HEK293 (cell line): ENCODE results near the gene TPST1.

ENCODE experiments used
- CTCF ChIA-PET: fragments of 350-600 bp; formaldehyde crosslinking; extraction: SDS; loops from one replicate; lab custom pipeline; 2021; ENCODE audit warnings: antibody characterized with exemption; lab: Yijun Ruan, JAX
- POLR2A ChIA-PET: fragments of 300-600 bp; formaldehyde crosslinking; extraction: SDS; loops from one replicate; lab custom pipeline; 2020; ENCODE audit warnings: antibody characterized with exemption, inconsistent platforms; lab: Yijun Ruan, JAX
- H3K27ac ChIP-seq: fragments of 200-500 bp; sonication (Bioruptor generic); 2 replicates; pipeline ENCODE4 v1.5.1; 2014; ENCODE audit warnings: low read depth, low read length, control low read depth, inconsistent platforms; ENCODE audit errors: extremely low read depth
- H3K36me3 ChIP-seq, 2 experiments: fragments of 200-500 bp in 1 of 2; sonication (Bioruptor generic) in 1 of 2; 1 replicate in 1 of 2; 2 replicates in 1 of 2; pipeline ENCODE4 v1.5.1; 2014 to 2017; ENCODE audit warnings: inconsistent platforms in 2 of 2, low read length in 2 of 2; ENCODE audit not compliant: control insufficient read depth in 2 of 2, insufficient read depth in 1 of 2
- H3K4me1 ChIP-seq: fragments of 200-500 bp; sonication (Bioruptor generic); 2 replicates; pipeline ENCODE4 v1.5.1; 2014; ENCODE audit warnings: mild to moderate bottlenecking, low read length, inconsistent platforms; ENCODE audit not compliant: control insufficient read depth, insufficient read depth
- H3K4me3 ChIP-seq: 2 replicates; pipeline ENCODE4 v1.5.1; 2011; ENCODE audit warnings: low read depth, mild to moderate bottlenecking, control low read depth, low read length, moderate library complexity
- H3K9me3 ChIP-seq: fragments of 200-500 bp; sonication (Bioruptor generic); 2 replicates; pipeline ENCODE4 v1.5.1; 2014; ENCODE audit warnings: low read depth, low read length, inconsistent platforms; ENCODE audit not compliant: control insufficient read depth, insufficient read depth
- CTCF ChIP-seq: fragments of 450-650 bp; formaldehyde crosslinking; IDR thresholded peaks from 2 replicates; pipeline ENCODE4 v1.5.1; 2016; ENCODE audit warnings: missing biosample characterization, missing genetic modification characterization
- GLIS1 ChIP-seq: fragments of 450-650 bp; formaldehyde crosslinking; IDR thresholded peaks from 2 replicates; pipeline ENCODE4 v1.5.1; 2016; ENCODE audit warnings: missing biosample characterization, missing genetic modification characterization
- IKZF3 ChIP-seq: fragments of 450-650 bp; IDR thresholded peaks from 2 replicates; pipeline ENCODE4 v1.5.0; 2018; ENCODE audit warnings: missing biosample characterization, mild to moderate bottlenecking, missing genetic modification characterization, moderate library complexity
- KLF10 ChIP-seq: fragments of 450-650 bp; IDR thresholded peaks from 2 replicates; pipeline ENCODE4 v1.5.1; 2018; ENCODE audit warnings: missing biosample characterization, mild to moderate bottlenecking, missing genetic modification characterization
- KLF9 ChIP-seq: fragments of 450-650 bp; formaldehyde crosslinking; IDR thresholded peaks from 2 replicates; pipeline ENCODE4 v1.5.1; 2016; ENCODE audit warnings: missing biosample characterization, missing genetic modification characterization, low read depth
- MZF1 ChIP-seq: fragments of 450-650 bp; formaldehyde crosslinking; IDR thresholded peaks from 2 replicates; pipeline ENCODE4 v1.5.1; 2017; ENCODE audit warnings: missing biosample characterization, missing genetic modification characterization, borderline replicate concordance
- SALL2 ChIP-seq: fragments of 450-650 bp; formaldehyde crosslinking; IDR thresholded peaks from 2 replicates; pipeline ENCODE4 v1.5.0; 2017; ENCODE audit warnings: missing biosample characterization, mild to moderate bottlenecking, missing genetic modification characterization, borderline replicate concordance
- YY2 ChIP-seq: fragments of 450-650 bp; formaldehyde crosslinking; IDR thresholded peaks from 2 replicates; pipeline ENCODE4 v1.5.1; 2016; ENCODE audit warnings: missing biosample characterization, missing genetic modification characterization
- ZBTB26 ChIP-seq: fragments of 450-650 bp; formaldehyde crosslinking; optimal IDR thresholded peaks from 2 replicates; pipeline ENCODE3; 2016; ENCODE audit warnings: missing biosample characterization, mild to moderate bottlenecking, missing genetic modification characterization
- ZNF366 ChIP-seq: fragments of 450-650 bp; formaldehyde crosslinking; conservative IDR thresholded peaks from 2 replicates; pipeline ENCODE4 v1.5.1; 2016; ENCODE audit warnings: missing biosample characterization, missing genetic modification characterization
- ZNF555 ChIP-seq: fragments of 450-650 bp; formaldehyde crosslinking; conservative IDR thresholded peaks from 2 replicates; pipeline ENCODE4 v1.5.1; 2017; ENCODE audit warnings: missing biosample characterization, mild to moderate bottlenecking, missing genetic modification characterization, inconsistent platforms
- ZNF600 ChIP-seq: fragments of 450-650 bp; formaldehyde crosslinking; IDR thresholded peaks from 2 replicates; pipeline ENCODE4 v1.5.1; 2016; ENCODE audit warnings: missing biosample characterization, missing genetic modification characterization
- ZNF677 ChIP-seq: fragments of 450-650 bp; IDR thresholded peaks from 2 replicates; pipeline ENCODE4 v1.5.0; 2018; ENCODE audit warnings: missing biosample characterization, mild to moderate bottlenecking, missing genetic modification characterization, moderate library complexity
- ZNF792 ChIP-seq: fragments of 450-650 bp; formaldehyde crosslinking; IDR thresholded peaks from 2 replicates; pipeline ENCODE4 v1.5.1; 2016; ENCODE audit warnings: missing biosample characterization, missing genetic modification characterization
- ZSCAN30 ChIP-seq: fragments of 450-650 bp; IDR thresholded peaks from 2 replicates; pipeline ENCODE4 v1.5.1; 2018; ENCODE audit warnings: missing biosample characterization, mild to moderate bottlenecking, missing genetic modification characterization, moderate library complexity

Gene TPST1

GRCh38 chr7:66206119-66206933, 1.2 kb downstream of the TPST1 start (continued):
- TF ChIP-seq ZBTB26 (tag by site-specific recombination) (no peak), ZNF677 (tag by site-specific recombination) (no peak), MZF1 (tag by site-specific recombination) (peak; percentile 77; the same call in 1 of the 2 replicates)

GRCh38 chr7:66206934-66207240, 1.8 kb downstream of the TPST1 start:
- H3K27ac ChIP-seq, result no peak overlapping the region

GRCh38 chr7:66207540-66207939, 2.4 kb downstream of the TPST1 start:
- POLR2A ChIA-PET, result interaction anchor here (0.6 to 0.7 kb wide), 2 partner anchors 16 to 499 kb away, joined by 3 to 6 read pairs; no protein-coding TSS in a partner anchor
- no peak overlapping the region for H3K4me3 ChIP-seq
- CTCF ChIA-PET, result interaction anchor here (1.0 to 2.2 kb wide), 2 partner anchors 12 to 206 kb away, joined by 4 to 12 read pairs; no protein-coding TSS in a partner anchor

More at GRCh38 chr7:66206934-66207240, 1.8 kb downstream of the TPST1 start:
- Histone ChIP-seq H3K4me3 (no peak overlapping the region), H3K4me1 (peaks cover 5% of the 10 kb centered on the region), H3K36me3 (peaks cover 0 to 8% of the 10 kb centered on the region in 2 experiments; a peak in 1 of 3 replicates), H3K9me3 (no peaks in the 10 kb centered on the region)
- CTCF ChIA-PET, result interaction anchor here (2.2 kb wide), 1 partner anchor 12 kb away, joined by 12 read pairs; no protein-coding TSS in a partner anchor
- TF ChIP-seq ZNF792 (tag by site-specific recombination), result no peak
- POLR2A ChIA-PET, result interaction anchor here (2.8 kb wide), 1 partner anchor 22 kb away, joined by 15 read pairs; no protein-coding TSS in a partner anchor

GRCh38 chr7:66211429-66211828, 6.3 kb downstream of the TPST1 start:
- Histone ChIP-seq H3K9me3 (no peaks in the 10 kb centered on the region), H3K27ac (no peak overlapping the region), H3K4me1 (0 out of 2 replicates have a peak, but pooled peaks cover under 1% of the 10 kb centered on the region), H3K36me3 (peaks cover 0 to 8% of the 10 kb centered on the region in 2 experiments; a peak in 1 of 3 replicates), H3K4me3 (no peak overlapping the region)
- no peak for TF ChIP-seq MZF1 (tag by site-specific recombination)
- TF ChIP-seq ZNF555, result no peak
- no peak for TF ChIP-seq ZNF600
- TF ChIP-seq KLF9 (tag by site-specific recombination), result no peak
- ChIA-PET CTCF (no interaction called here), POLR2A (no interaction called here)

More at GRCh38 chr7:66207540-66207939, 2.4 kb downstream of the TPST1 start:
- TF ChIP-seq SALL2 (tag by site-specific recombination), result no peak
- no peak for TF ChIP-seq IKZF3 (tag by site-specific recombination)
- TF ChIP-seq YY2, result no peak
- no peak for TF ChIP-seq GLIS1
- no peak for TF ChIP-seq ZSCAN30
- no peak for TF ChIP-seq ZNF366 (tag by site-specific recombination)
- TF ChIP-seq KLF10 (tag by site-specific recombination), result no peak
- TF ChIP-seq CTCF (tag by site-specific recombination), result no peak
- TF ChIP-seq ZNF555, result no peak
- TF ChIP-seq, all 188 proteins: peak for 0
- peaks cover 0 to 8% of the 10 kb centered on the region in 2 experiments; a peak in 1 of 3 replicates for H3K36me3 ChIP-seq
- no peaks in the 10 kb centered on the region for H3K9me3 ChIP-seq
- no peak overlapping the region for H3K27ac ChIP-seq
- H3K4me1 ChIP-seq, result peaks cover 5% of the 10 kb centered on the region
